ENCODE results near the gene SURF1.
A peak's percentile ranks its signal among the peaks of the same experiment; 100 is the strongest.
"Not testable (repeated sequence)": the region's sequence is repeated elsewhere in the genome, so short reads cannot be mapped to it uniquely, and the experiment has no call there.

SURF1 gene

GRCh38 chr9:133341369-133342068, 14.8 kb downstream of the SURF1 start:
- no peak for DNase-seq

DNA sequence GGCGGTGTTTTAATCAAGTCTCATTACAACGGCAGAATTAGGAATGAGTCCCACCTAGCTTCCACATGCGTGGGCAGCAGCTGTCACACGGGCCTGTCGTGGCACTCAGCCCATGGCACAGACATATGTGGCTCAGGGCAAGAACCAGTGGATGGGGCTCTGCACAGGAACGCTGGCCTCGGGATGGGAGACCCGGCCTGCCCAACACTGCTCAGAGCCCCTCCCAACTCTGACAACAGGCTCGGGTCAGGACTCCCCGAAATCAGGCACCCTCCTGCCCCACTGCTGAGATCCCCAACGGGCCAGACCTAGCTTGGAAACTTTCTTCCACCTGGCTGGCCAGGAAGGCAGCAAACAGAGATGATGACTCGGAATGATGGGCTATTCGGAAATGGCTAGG, 15.4 kb downstream of the SURF1 start:
- DNase-seq, result no peak

GRCh38 chr9:133340256-133340655, 16.0 kb downstream of the SURF1 start:
- DNase-seq, result no peak

GRCh38 chr9:133339641-133340040, 16.6 kb downstream of the SURF1 start:
- no peak for DNase-seq

- peak; percentile 87 to 97 (median 91) for DNase-seq
Measured at GRCh38 chr9:133335924-133336811, 20.1 kb downstream of the SURF1 start, which contains the start of gene SURF6. Gene SURF6, minus strand, starts transcription at chr9:133336188. Its CDS starts 56 bp downstream, at chr9:133336132.

DNA sequence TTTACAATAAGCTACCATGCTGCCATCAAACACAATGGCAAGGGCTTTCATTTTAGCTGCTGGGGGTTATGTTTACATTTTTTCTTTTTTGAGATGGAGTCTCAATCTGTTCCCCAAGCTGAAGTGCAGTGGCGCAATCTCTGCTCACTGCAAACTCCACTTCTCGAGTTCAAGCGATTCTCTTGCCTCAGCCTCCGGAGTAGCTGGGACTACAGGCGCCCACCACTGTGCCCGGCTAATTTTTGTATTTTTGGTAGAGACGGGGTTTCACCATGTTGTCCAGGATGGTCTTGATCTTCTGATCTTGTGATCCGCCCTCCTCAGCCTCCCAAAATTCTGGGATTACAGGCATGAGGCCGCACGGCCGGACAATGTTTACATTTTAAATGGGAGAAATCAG, 21.4 kb downstream of the SURF1 start:
- not testable (repeated sequence) for DNase-seq

DNA sequence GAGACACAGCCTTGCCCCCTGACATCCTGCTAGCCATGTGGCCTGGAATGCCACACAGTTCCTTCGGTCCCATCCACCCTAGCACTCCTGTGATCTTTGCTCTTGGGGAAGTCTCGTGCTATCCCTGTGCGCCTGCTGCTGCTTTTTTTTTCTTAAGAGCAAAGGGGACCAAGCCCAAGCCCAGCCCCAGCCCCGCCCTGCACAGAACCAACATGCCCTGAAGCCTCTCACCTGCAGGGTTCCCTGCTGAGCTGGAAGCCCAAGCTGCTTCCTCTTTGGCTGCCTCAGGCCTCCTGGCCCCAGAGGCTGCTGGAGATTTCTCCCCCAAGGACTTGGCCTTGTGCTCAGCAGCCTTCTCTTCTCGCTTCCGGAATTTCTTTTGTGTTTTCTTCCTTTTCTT, 22.1 kb downstream of the SURF1 start:
- DNase-seq, result no peak

- no peak for DNase-seq
Measured at GRCh38 chr9:133333566-133333965, 22.7 kb downstream of the SURF1 start.

DNA sequence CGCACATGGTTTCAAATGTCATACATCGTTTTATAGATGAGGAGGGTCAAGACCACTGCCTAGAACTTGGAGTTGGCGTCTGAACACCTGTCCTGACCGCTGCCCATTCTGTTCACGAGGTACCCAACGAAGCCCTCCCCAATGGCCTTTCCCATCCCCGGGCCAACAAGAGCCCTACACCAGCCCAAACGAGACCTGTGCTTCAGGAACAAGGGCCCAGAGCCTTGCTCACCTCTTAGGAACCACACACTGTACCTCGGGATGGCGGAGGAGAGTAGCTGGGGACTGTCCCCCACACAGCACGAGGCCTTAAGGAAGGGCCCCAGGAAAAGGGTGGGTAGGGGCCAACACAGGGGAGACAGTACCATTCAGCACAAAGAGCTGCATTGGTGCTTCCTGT, 23.3 kb downstream of the SURF1 start:
- no peak for DNase-seq

DNA sequence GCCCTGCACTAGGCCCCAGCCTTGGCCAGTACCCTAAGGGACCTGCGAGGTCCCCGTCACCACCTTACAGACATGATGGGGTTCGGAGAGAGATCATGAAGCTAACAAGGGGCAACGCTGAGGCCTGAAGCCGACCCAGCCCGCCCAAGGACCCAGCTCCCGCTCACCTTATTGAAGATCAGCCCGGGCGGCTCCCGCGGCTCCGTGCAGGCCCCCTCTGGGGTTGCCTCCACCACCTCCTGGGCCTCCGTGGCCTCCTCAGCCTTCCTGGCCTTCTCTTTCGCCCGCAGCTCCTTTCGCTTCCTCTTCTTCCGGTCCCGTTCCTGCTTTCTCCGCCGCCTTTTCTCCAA, 23.9 kb downstream of the SURF1 start:
- no peak for DNase-seq

- no peak for DNase-seq
Measured at GRCh38 chr9:133331641-133332380, 24.5 kb downstream of the SURF1 start.

DNA sequence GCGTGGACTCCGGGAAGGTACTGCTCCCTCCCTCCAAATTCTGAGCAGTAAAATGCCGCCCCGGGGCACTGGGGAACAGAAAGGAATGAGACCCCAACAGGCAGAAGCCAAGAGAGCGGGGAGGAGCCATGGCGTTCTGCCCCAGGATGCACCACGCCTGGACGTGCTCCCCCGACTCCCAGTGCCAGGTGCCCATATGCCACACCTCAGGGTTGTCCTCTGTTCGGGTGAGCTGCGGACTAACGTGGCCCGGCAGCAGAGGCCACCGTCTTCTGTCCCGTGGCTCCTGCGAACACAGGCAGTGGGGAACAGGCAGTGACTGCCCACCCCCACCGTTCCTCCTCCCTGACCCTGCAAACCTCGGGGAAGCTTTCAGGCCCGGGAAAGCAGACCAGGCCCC, 25.1 kb downstream of the SURF1 start:
- no peak for DNase-seq

GRCh38 chr9:133329306-133330156, 26.8 kb downstream of the SURF1 start:
- DNase-seq, result not testable (repeated sequence)

DNA sequence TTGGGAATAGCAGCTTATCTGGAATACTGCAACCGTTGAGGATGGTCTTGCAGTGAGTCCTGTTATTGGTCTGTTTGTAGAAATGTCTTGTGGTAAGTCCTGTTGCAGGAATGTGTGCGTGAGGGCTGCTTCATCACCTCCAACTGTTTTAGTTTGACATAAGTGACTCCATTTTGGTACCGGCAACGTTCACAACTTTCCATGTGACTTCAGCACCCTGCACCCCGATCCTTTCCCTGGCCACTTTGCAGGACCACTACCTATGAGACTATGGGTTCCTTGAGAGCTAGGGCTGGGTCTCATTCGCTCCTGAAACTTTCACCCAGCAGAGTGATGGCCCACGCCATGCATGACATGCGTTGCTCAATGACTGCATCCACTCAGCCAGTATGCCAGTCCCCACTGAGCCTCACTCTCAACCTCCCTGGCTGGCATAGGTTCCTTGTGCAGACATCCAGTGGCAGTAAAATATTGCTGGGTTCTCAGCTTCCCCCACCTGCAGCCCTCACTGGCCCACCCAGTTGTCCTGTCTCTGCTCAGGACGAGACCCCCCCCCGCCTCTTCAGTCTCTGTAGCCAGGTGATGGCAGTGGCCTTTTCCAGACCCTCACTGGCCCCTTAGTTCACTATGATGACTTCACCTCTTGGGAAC, 28.3 kb downstream of the SURF1 start:
- no peak for DNase-seq

- not testable (repeated sequence) for DNase-seq
Measured at GRCh38 chr9:133327021-133327420, 29.3 kb downstream of the SURF1 start.

DNA sequence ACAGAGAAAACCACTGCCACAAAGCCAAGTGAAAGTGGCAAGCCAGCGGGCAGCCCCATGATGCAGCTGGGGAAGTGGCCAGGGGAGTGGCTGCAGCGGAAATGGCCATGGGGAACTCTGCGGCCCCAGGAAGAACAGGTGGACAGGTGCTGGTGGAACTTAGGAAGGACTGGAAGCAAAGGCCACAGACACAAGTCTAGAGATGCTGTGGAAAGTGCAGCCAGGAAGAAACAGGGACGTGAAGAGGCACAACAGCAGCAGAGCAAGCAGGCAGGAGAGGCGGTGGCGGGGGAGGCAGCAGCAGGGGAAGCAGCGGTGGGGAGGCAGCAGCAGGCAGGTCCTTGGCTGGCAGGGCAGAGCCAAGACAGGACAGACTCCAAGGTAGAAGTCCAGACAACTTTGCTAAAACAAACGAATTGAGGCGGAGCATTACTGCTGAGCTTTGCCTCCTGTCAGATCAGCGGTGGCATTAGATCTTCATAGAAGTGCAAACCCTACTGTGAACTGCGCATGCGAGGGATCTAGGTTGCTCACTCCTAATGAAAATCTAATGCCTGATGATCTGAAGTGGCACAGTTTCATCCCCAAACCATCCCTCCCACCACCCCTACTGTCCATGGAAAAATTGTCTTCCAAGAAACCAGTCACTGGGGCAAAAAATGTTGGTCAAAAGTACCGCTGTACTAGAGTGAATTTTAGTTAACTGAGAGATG, 32.1 kb downstream of the SURF1 start:
- no peak for DNase-seq

DNA sequence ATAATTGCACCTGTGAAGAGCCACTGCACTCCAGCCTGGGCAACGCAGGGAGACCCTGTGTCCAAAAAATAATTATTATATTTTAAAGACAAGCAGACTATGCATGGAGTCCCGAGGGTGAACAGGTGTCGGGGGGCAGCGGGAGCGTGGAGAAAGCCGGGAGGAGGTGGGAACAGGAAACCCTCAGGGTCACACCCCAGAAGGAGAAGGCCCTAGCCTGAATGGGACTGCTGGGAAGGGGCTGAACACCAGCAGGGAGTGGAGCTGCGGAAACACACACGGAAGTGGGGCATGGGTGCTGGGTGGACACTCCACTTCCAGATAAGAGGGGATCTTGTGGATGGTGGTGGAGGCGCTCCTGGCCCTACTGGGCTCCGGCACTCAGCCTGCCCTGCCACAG, 33.1 kb downstream of the SURF1 start:
- no peak for DNase-seq

GRCh38 chr9:133322701-133323100, 33.6 kb downstream of the SURF1 start:
- no peak for DNase-seq

DNA sequence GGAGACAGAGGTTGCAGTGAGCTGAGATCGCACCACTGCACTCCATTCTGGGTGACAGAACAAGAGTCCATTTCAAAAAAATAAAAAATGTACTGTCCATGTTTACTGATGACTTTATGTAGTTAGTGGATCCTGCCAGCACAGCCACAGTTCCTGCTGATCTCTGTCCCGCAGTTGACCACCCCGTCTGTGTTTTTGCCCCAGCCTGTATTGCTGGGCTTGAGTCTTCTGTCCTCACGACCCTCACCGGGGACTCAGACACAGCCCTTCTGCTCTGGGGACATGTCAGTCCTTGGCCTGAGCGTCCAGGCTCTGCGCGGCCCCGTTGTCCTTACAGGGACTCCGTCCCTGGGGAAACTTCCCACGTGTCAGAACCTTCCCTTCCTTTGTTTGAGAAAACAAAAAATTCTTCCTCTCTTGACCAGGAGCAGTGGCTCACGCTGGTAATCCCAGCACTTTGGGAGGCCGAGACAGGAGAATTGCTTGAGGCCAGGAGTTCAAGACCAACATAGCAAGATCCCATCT, 34.8 kb downstream of the SURF1 start:
- no peak for DNase-seq

GRCh38 chr9:133320421-133320881, 35.8 kb downstream of the SURF1 start:
- DNase-seq, result no peak

GRCh38 chr9:133317551-133317950, 38.7 kb downstream of the SURF1 start:
- DNase-seq, result not testable (repeated sequence)
